ENCODE measurements around the gene PCDHB15.

GRCh38 chr5:141261238-141261546 lies 16.0 kb downstream of the PCDHB15 start:
- TF ChIP-seq POLR2AphosphoS5 (IDR thresholded peaks at IDR 0.05; ENCODE audit: insufficient read depth in 1 of 2, low read depth in 1 of 2) (no peak), CTCF (IDR thresholded peaks at IDR 0.05) (no peak)
